Neuronal stem cell (in vitro differentiated cells): Measurements from ENCODE around the gene PGBD1.

ENCODE experiments used
- DNase-seq: peaks from one replicate; pipeline ENCODE4 v3.0.0-alpha.2; 2013; ENCODE audit warnings: low spot score
- H2AFZ ChIP-seq: one replicate; pipeline ENCODE4 v1.6.1; 2013; ENCODE audit warnings: mild to moderate bottlenecking, low read length, inconsistent platforms
- H2AK5ac ChIP-seq: 2 replicates; pipeline ENCODE4 v1.6.1; 2013; ENCODE audit warnings: low read depth, mild to moderate bottlenecking, inconsistent platforms, low read length, moderate library complexity, mixed read lengths
- H2BK120ac ChIP-seq: 2 replicates; pipeline ENCODE4 v1.6.1; 2013; ENCODE audit warnings: low read depth, mild to moderate bottlenecking, inconsistent platforms, low read length, moderate library complexity, mixed read lengths
- H2BK12ac ChIP-seq: one replicate; pipeline ENCODE4 v1.6.1; 2013; ENCODE audit warnings: low read length, inconsistent platforms
- H2BK15ac ChIP-seq: 2 replicates; pipeline ENCODE4 v1.6.1; 2013; ENCODE audit warnings: mild to moderate bottlenecking, low read length, inconsistent platforms, mixed read lengths
- H2BK5ac ChIP-seq: one replicate; pipeline ENCODE4 v1.6.1; 2013; ENCODE audit warnings: inconsistent platforms, mild to moderate bottlenecking, low read length, moderate library complexity
- H3K14ac ChIP-seq: one replicate; pipeline ENCODE4 v1.6.1; 2013; ENCODE audit warnings: low read length, inconsistent platforms
- H3K18ac ChIP-seq: 2 replicates; pipeline ENCODE4 v1.6.1; 2013; ENCODE audit warnings: low read length, inconsistent platforms
- H3K23ac ChIP-seq: 2 replicates; pipeline ENCODE4 v1.6.1; 2013; ENCODE audit warnings: low read depth, mild to moderate bottlenecking, mixed read lengths, low read length, inconsistent platforms; ENCODE audit not compliant: poor library complexity
- H3K27ac ChIP-seq: replicated peaks from 3 replicates; pipeline ENCODE4 v1.5.1; 2013; ENCODE audit warnings: low read length, inconsistent platforms
- H3K27me3 ChIP-seq, 3 experiments: 2 replicates each; pipeline ENCODE4 v1.6.1; 2013; ENCODE audit warnings: low read length in 3 of 3, mild to moderate bottlenecking in 2 of 3, inconsistent platforms in 1 of 3, low read depth in 1 of 3, mixed read lengths in 1 of 3, moderate library complexity in 1 of 3; ENCODE audit not compliant: control insufficient read depth in 3 of 3, insufficient read depth in 3 of 3
- H3K36me3 ChIP-seq, 2 donors: replicated peaks in 1 of 2; 2 replicates each; pipeline ENCODE4 v1.6.1; 2013; ENCODE audit warnings: low read length in 2 of 2; ENCODE audit not compliant: control insufficient read depth in 2 of 2, insufficient read depth in 2 of 2
- H3K4ac ChIP-seq: 2 replicates; pipeline ENCODE4 v1.6.1; 2013; ENCODE audit warnings: inconsistent platforms, mild to moderate bottlenecking, low read length, moderate library complexity
- H3K4me1 ChIP-seq, 2 donors: 1 replicate in 1 of 2; 2 replicates in 1 of 2; pipeline ENCODE4 v1.6.1; 2013; ENCODE audit warnings: low read length in 2 of 2, low read depth in 1 of 2; ENCODE audit not compliant: control insufficient read depth in 2 of 2, insufficient read depth in 1 of 2
- H3K4me2 ChIP-seq: one replicate; pipeline ENCODE4 v1.6.1; 2013; ENCODE audit warnings: mild to moderate bottlenecking, low read length, inconsistent platforms; ENCODE audit not compliant: insufficient read depth, poor library complexity, severe bottlenecking
- H3K4me3 ChIP-seq, 2 donors: 2 replicates each; pipeline ENCODE4 v1.5.1; 2013; ENCODE audit warnings: low read length in 2 of 2, mild to moderate bottlenecking in 2 of 2, inconsistent platforms in 1 of 2, moderate library complexity in 1 of 2
- H3K79me1 ChIP-seq: one replicate; pipeline ENCODE4 v1.6.1; 2013; ENCODE audit warnings: low read depth, mild to moderate bottlenecking, inconsistent platforms, low read length, moderate library complexity
- H3K9ac ChIP-seq: one replicate; pipeline ENCODE4 v1.6.1; 2013; ENCODE audit warnings: mild to moderate bottlenecking, low read depth, low read length, inconsistent platforms; ENCODE audit not compliant: poor library complexity
- H3K9me3 ChIP-seq, 2 donors: replicated peaks in 1 of 2; 2 replicates each; pipeline versions ENCODE3 to v1.6.1; 2013; ENCODE audit warnings: low read length in 2 of 2, mild to moderate bottlenecking in 2 of 2, inconsistent platforms in 1 of 2, low read depth in 1 of 2, mixed read lengths in 1 of 2, moderate library complexity in 1 of 2; ENCODE audit not compliant: control insufficient read depth in 2 of 2, insufficient read depth in 1 of 2
- H4K8ac ChIP-seq: one replicate; pipeline ENCODE4 v1.6.1; 2013; ENCODE audit warnings: low read depth, mild to moderate bottlenecking, inconsistent platforms, low read length, moderate library complexity
- H4K91ac ChIP-seq: one replicate; pipeline ENCODE4 v1.6.1; 2013; ENCODE audit warnings: low read length, low read depth, mild to moderate bottlenecking, inconsistent platforms; ENCODE audit not compliant: poor library complexity
- WGBS, 2 donors: extraction: QIAGEN DNeasy Blood & Tissue Kit; methylation state at CpG; one replicate each; pipeline ENCODE4 v1.1.7; 2013; ENCODE audit warnings: missing lambda C conversion rate in 2 of 2, mixed read lengths in 1 of 2; ENCODE audit not compliant: insufficient read length in 2 of 2, insufficient replicate concordance in 1 of 2; ENCODE audit errors: extremely low coverage in 2 of 2; 5-methylcytosine and 5-hydroxymethylcytosine counted together

The PGBD1 gene

GRCh38 chr6:28250747-28251146 lies 30.6 kb upstream of the PGBD1 start:
- Histone ChIP-seq H4K8ac (no peak overlapping the region), H3K79me1 (no peaks in the 10 kb centered on the region), H3K4me1 (peaks cover 3 to 5% of the 10 kb centered on the region in 2 donors), H3K4me2 (no peak overlapping the region), H2AK5ac (no peak overlapping the region), H2AFZ (no peak overlapping the region), H2BK12ac (no peak overlapping the region), H3K4me3 (peak overlapping the region in 1 of 2 donors; percentile 82), H4K91ac (no peak overlapping the region), H3K9me3 (no peaks in the 10 kb centered on the region), H3K9ac (no peak overlapping the region), H3K36me3 (peaks cover 14 to 37% of the 10 kb centered on the region in 2 donors), H2BK15ac (no peak overlapping the region), H3K27me3 (no peaks in the 10 kb centered on the region), H3K18ac (no peak overlapping the region), H3K23ac (no peak overlapping the region), H3K27ac (no peak overlapping the region), H3K14ac (no peak overlapping the region), H2BK120ac (no peak overlapping the region), H2BK5ac (no peak overlapping the region), H3K4ac (no peak overlapping the region)
- no peak for DNase-seq
- WGBS, 2 donors: no CpG with 5 or more reads among the region's 2 CpGs

- peak overlapping the region; percentile 82 to 96 for H3K4me3 ChIP-seq
- WGBS, 2 donors: no CpG with 5 or more reads among the region's 25 CpGs
- H3K27me3 ChIP-seq: no peaks in the 10 kb centered on the region
- no peak overlapping the region for H2BK12ac ChIP-seq
- H2AFZ ChIP-seq: peak overlapping the region; percentile 83
- peaks cover 6 to 28% of the 10 kb centered on the region in 2 donors for H3K36me3 ChIP-seq
- no peak overlapping the region for H2BK15ac ChIP-seq
- H3K27ac ChIP-seq: no peak overlapping the region
- no peak overlapping the region for H3K23ac ChIP-seq
- H3K14ac ChIP-seq: no peak overlapping the region
- no peaks in the 10 kb centered on the region for H3K79me1 ChIP-seq
- peak overlapping the region; percentile 66 for H3K4me2 ChIP-seq
- H2BK5ac ChIP-seq: no peak overlapping the region
- H3K18ac ChIP-seq: no peak overlapping the region
- H4K8ac ChIP-seq: no peak overlapping the region
- H4K91ac ChIP-seq: no peak overlapping the region
- DNase-seq: peak; percentile 8
- H3K9ac ChIP-seq: peak overlapping the region; percentile 61
- peaks cover 3 to 5% of the 10 kb centered on the region in 2 donors for H3K4me1 ChIP-seq
- no peak overlapping the region for H2AK5ac ChIP-seq
- no peaks in the 10 kb centered on the region for H3K9me3 ChIP-seq
- H2BK120ac ChIP-seq: no peak overlapping the region
- H3K4ac ChIP-seq: no peak overlapping the region
These were observed 29.7 kb upstream of the PGBD1 start for GRCh38 chr6:28251661-28252008.

- Histone ChIP-seq H3K18ac (no peak within 1 kb of the TSS), H2BK12ac (no peak within 1 kb of the TSS), H4K91ac (no peak within 1 kb of the TSS), H3K9ac (peak within 1 kb of the TSS; percentile 79), H3K27ac (no peak within 1 kb of the TSS), H2AK5ac (no peak within 1 kb of the TSS), H2AFZ (peak within 1 kb of the TSS; percentile 83), H3K4me2 (peak within 1 kb of the TSS; percentile 66), H2BK120ac (no peak within 1 kb of the TSS), H3K36me3 (peaks cover 3 to 22% of the 10 kb centered on the region in 2 donors), H2BK5ac (no peak within 1 kb of the TSS), H3K4ac (no peak within 1 kb of the TSS), H3K23ac (no peak within 1 kb of the TSS), H3K27me3 (no peaks in the 10 kb centered on the region), H3K79me1 (no peaks in the 10 kb centered on the region), H3K14ac (no peak within 1 kb of the TSS), H2BK15ac (no peak within 1 kb of the TSS), H4K8ac (peak within 1 kb of the TSS; percentile 53), H3K4me3 (peak within 1 kb of the TSS; percentile 82 to 96), H3K9me3 (no peaks in the 10 kb centered on the region), H3K4me1 (peaks cover 3 to 5% of the 10 kb centered on the region in 2 donors)
- peak; percentile 79 for DNase-seq
- WGBS, 2 donors: no CpG with 5 or more reads among the region's 14 CpGs
These were observed 29.1 kb upstream of the PGBD1 start, which contains the start of gene ZKSCAN4 for GRCh38 chr6:28252009-28252975. ZKSCAN4 (minus strand) TSS chr6:28252269; CDS start chr6:28251980, 289 bp downstream.

GRCh38 chr6:28254121-28254519 lies 27.3 kb upstream of the PGBD1 start:
- Histone ChIP-seq H3K4ac (no peak overlapping the region), H3K79me1 (no peaks in the 10 kb centered on the region), H2BK15ac (no peak overlapping the region), H2BK12ac (no peak overlapping the region), H3K4me1 (peaks cover 3 to 5% of the 10 kb centered on the region in 2 donors), H3K4me2 (no peak overlapping the region), H3K4me3 (no peak overlapping the region), H3K9ac (no peak overlapping the region), H4K8ac (no peak overlapping the region), H4K91ac (no peak overlapping the region), H3K14ac (no peak overlapping the region), H2BK5ac (no peak overlapping the region), H3K27me3 (no peaks in the 10 kb centered on the region), H3K9me3 (no peaks in the 10 kb centered on the region), H3K36me3 (peaks cover 0 to 5% of the 10 kb centered on the region in 2 donors), H2AK5ac (no peak overlapping the region), H2AFZ (no peak overlapping the region), H3K27ac (no peak overlapping the region), H3K18ac (no peak overlapping the region), H3K23ac (no peak overlapping the region), H2BK120ac (no peak overlapping the region)
- DNase-seq: no peak
- no CpG with 5 or more reads among the region's 1 CpG for WGBS, 2 donors
